ENCODE measurements around the gene MIPOL1. TPM values are rescaled to one million over a fixed set of nuclear protein-coding genes. Genes with fewer than 3 reads are reported as not detected.

MIPOL1 gene
- total RNA-seq, 4 donors from 2014 or later, result 11.4 to 25.7 (median 18.9) TPM

DNA sequence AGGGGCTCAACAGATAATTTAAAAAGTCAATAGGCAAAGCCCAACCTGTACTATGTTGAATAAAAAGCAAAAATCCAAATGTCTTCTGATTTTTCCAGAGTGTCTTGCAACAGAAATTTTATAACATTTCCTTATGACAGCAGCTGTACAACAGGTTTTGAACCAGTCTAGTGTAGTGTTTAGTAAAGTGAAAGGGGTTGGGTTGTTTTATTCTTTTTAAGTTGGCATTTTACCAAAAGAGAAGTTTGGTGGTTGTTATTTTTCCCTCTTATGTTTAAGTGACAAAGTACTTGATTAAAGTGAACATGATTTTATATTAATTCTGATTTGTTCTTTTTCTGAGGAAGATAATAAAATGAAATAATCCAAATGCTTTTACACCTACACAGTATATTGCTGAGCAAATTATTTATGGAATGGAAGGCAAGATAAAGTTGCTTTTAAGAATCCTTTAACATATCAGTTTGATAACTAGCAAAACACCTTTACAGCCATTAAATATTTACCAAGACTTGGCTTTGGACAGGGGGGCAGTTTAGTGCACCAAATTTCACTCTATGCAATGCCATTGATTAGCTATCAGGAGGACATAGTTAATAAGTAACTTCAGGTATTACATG lies 268.4 kb downstream of the MIPOL1 start:
- no peak for TF ChIP-seq POLR2A (IDR thresholded peaks at IDR 0.05)
- TF ChIP-seq EP300 (IDR thresholded peaks at IDR 0.05), result no peak
- no peak for TF ChIP-seq CTCF (IDR thresholded peaks at IDR 0.05)
- H3K36me3 ChIP-seq, result no peaks in the 10 kb centered on the region
- DNase-seq (ENCODE audit: low spot score in 2 of 2), result no peak
- H3K27ac ChIP-seq, result no peak overlapping the region
- H3K4me1 ChIP-seq, result no peaks in the 10 kb centered on the region
- no peaks in the 10 kb centered on the region for H3K27me3 ChIP-seq
- H3K9me3 ChIP-seq, result peaks cover 0 to 39% (median 0%) of the 10 kb centered on the region in 4 donors
- H3K4me3 ChIP-seq, result no peak overlapping the region

DNA sequence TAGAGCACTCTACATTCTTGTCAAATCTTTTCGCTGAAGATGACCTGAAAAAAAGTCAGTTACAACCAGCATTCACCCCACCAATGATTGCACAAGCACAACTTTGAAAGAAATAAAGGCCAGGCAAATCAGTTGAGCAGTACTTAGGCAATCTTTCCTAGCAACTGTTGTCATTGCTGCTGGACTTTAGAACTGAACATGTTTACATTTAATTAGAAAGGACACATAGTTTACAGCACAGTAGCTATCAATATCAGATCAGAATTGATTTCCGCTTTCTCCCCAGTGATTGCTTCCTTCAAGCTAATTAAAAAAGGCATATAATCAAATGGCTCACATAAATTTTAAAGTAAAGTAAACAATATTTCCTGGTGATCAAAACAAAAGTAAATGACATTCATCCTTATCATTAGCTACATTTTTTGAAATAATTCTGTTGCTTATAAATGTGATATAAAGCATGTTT lies 268.9 kb downstream of the MIPOL1 start:
- H3K27ac ChIP-seq, result no peak overlapping the region
- H3K9me3 ChIP-seq, result peaks cover 0 to 34% (median 0%) of the 10 kb centered on the region in 4 donors
- WGBS, 2 donors, result 88 to 91% methylated on average over 2 of the region's 2 CpGs
- no peak overlapping the region for H3K4me3 ChIP-seq
- no peak for TF ChIP-seq EP300 (IDR thresholded peaks at IDR 0.05)
- TF ChIP-seq POLR2A (IDR thresholded peaks at IDR 0.05), result no peak
- H3K36me3 ChIP-seq, result no peaks in the 10 kb centered on the region
- no peak for DNase-seq (ENCODE audit: low spot score in 2 of 2)
- H3K27me3 ChIP-seq, result no peaks in the 10 kb centered on the region
- H3K4me1 ChIP-seq, result no peaks in the 10 kb centered on the region

DNA sequence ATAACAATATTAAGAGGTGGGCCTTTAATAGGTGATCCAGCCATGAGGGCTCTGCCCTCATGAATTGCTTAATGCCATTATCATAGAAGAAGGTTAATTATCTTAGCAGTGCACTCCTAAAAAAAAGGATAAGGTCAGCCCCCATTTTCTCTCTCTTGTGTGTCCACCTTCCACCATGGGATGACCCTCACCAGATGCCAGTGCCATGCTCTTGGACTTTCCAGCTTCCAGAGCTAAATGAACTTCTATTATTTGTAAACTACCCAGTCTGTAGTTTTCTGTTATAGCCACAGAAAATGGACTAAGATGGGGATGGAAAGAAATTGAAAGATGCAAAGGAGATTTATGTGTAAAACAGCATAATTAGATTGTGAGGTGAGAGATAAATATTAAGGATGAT lies 271.9 kb downstream of the MIPOL1 start:
- Histone ChIP-seq H3K36me3 (peaks cover 0 to 5% (median 0%) of the 10 kb centered on the region in 3 donors), H3K4me1 (no peaks in the 10 kb centered on the region), H3K27me3 (no peaks in the 10 kb centered on the region), H3K9me3 (peaks cover 0 to 20% (median 0%) of the 10 kb centered on the region in 4 donors), H3K4me3 (no peak overlapping the region), H3K27ac (no peak overlapping the region)
- no peak for DNase-seq (ENCODE audit: low spot score in 2 of 2)
- TF ChIP-seq EP300 (IDR thresholded peaks at IDR 0.05) (no peak), POLR2A (IDR thresholded peaks at IDR 0.05) (no peak), CTCF (IDR thresholded peaks at IDR 0.05) (no peak)

- Histone ChIP-seq H3K4me1 (no peaks in the 10 kb centered on the region), H3K27ac (no peak overlapping the region), H3K27me3 (no peaks in the 10 kb centered on the region), H3K9me3 (peaks cover 0 to 20% (median 0%) of the 10 kb centered on the region in 4 donors), H3K36me3 (peaks cover 0 to 11% (median 0%) of the 10 kb centered on the region in 3 donors), H3K4me3 (no peak overlapping the region)
- 91 to 96% methylated on average over 7 of the region's 7 CpGs for WGBS, 2 donors
- no peak for DNase-seq (ENCODE audit: low spot score in 2 of 2)
- no peak for TF ChIP-seq CTCF (IDR thresholded peaks at IDR 0.05)
- no peak for TF ChIP-seq POLR2A (IDR thresholded peaks at IDR 0.05)
- no peak for TF ChIP-seq EP300 (IDR thresholded peaks at IDR 0.05)
Observed at GRCh38 chr14:37470251-37470650, 272.5 kb downstream of the MIPOL1 start.

- 69 to 70% methylated on average over 4 of the region's 4 CpGs for WGBS, 2 donors
- Histone ChIP-seq H3K36me3 (peaks cover 0 to 11% (median 0%) of the 10 kb centered on the region in 3 donors), H3K4me1 (no peaks in the 10 kb centered on the region), H3K9me3 (peaks cover 0 to 26% (median 0%) of the 10 kb centered on the region in 4 donors), H3K27ac (no peak overlapping the region), H3K27me3 (no peaks in the 10 kb centered on the region), H3K4me3 (no peak overlapping the region)
- TF ChIP-seq CTCF (IDR thresholded peaks at IDR 0.05) (no peak), EP300 (IDR thresholded peaks at IDR 0.05) (no peak), POLR2A (IDR thresholded peaks at IDR 0.05) (no peak)
- DNase-seq (ENCODE audit: low spot score in 2 of 2), result no peak
Observed at GRCh38 chr14:37472906-37473305, 275.2 kb downstream of the MIPOL1 start.

All from tibial nerve (tissue), 4 donors.